ENCODE data around the gene KIF13A. TPM values are rescaled to one million over a fixed set of nuclear protein-coding genes. Genes with fewer than 3 reads are reported as not detected.
"Not testable (repeated sequence)": the region's sequence is repeated elsewhere in the genome, so short reads cannot be mapped to it uniquely, and the experiment has no call there.

The KIF13A gene
- total RNA-seq, 1 experiment from 2014 or later: 0.07 TPM

- Histone ChIP-seq H3K4me1 (ENCODE audit: low read length) (no peaks in the 10 kb centered on the region), H3K9ac (ENCODE audit: low read length) (no peak overlapping the region), H4K20me1 (ENCODE audit: insufficient read depth, low read depth, low read length) (no peaks in the 10 kb centered on the region), H3K4me3 (ENCODE audit: low read length) (no peak overlapping the region), H3K9me3 (ENCODE audit: low read length) (no peaks in the 10 kb centered on the region), H3K9me2 (replicated peaks; ENCODE audit: insufficient read depth, low read length) (no peaks in the 10 kb centered on the region), H3K27ac (ENCODE audit: low read length) (no peak overlapping the region), H3K27me3 (ENCODE audit: low read length) (peaks cover 3% of the 10 kb centered on the region; the same call in 1 of the 2 replicates), H3K36me3 (ENCODE audit: insufficient read depth, low read length) (no peaks in the 10 kb centered on the region), H3K79me2 (ENCODE audit: low read length) (no peaks in the 10 kb centered on the region), H2AFZ (ENCODE audit: low read length) (no peak overlapping the region), H3K4me2 (ENCODE audit: low read depth, low read length, poor library complexity, severe bottlenecking) (no peak overlapping the region)
- DNase-seq: no peak
Observed at GRCh38 chr6:17812311-17812710, 175.1 kb downstream of the KIF13A start.

GRCh38 chr6:17808609-17809008 is 178.8 kb downstream of the KIF13A start:
- Histone ChIP-seq H3K27ac (ENCODE audit: low read length) (no peak overlapping the region), H3K27me3 (ENCODE audit: low read length) (peaks cover 3% of the 10 kb centered on the region; the same call in 1 of the 2 replicates), H3K4me1 (ENCODE audit: low read length) (no peaks in the 10 kb centered on the region), H3K9me2 (replicated peaks; ENCODE audit: insufficient read depth, low read length) (no peaks in the 10 kb centered on the region), H3K4me3 (ENCODE audit: low read length) (no peak overlapping the region), H3K4me2 (ENCODE audit: low read depth, low read length, poor library complexity, severe bottlenecking) (no peak overlapping the region), H3K36me3 (ENCODE audit: insufficient read depth, low read length) (no peaks in the 10 kb centered on the region), H3K9me3 (ENCODE audit: low read length) (no peaks in the 10 kb centered on the region), H3K9ac (ENCODE audit: low read length) (no peak overlapping the region), H4K20me1 (ENCODE audit: insufficient read depth, low read depth, low read length) (no peaks in the 10 kb centered on the region), H2AFZ (ENCODE audit: low read length) (no peak overlapping the region), H3K79me2 (ENCODE audit: low read length) (no peaks in the 10 kb centered on the region)
- DNase-seq: no peak

- not testable (repeated sequence) for H3K27ac ChIP-seq (ENCODE audit: low read length); H3K9me2 ChIP-seq (replicated peaks; ENCODE audit: insufficient read depth, low read length); H3K9me3 ChIP-seq (ENCODE audit: low read length); H3K4me3 ChIP-seq (ENCODE audit: low read length); H3K79me2 ChIP-seq (ENCODE audit: low read length); H3K4me1 ChIP-seq (ENCODE audit: low read length); H4K20me1 ChIP-seq (ENCODE audit: insufficient read depth, low read depth, low read length); H2AFZ ChIP-seq (ENCODE audit: low read length); H3K27me3 ChIP-seq (ENCODE audit: low read length); H3K4me2 ChIP-seq (ENCODE audit: low read depth, low read length, poor library complexity, severe bottlenecking); H3K36me3 ChIP-seq (ENCODE audit: insufficient read depth, low read length); H3K9ac ChIP-seq (ENCODE audit: low read length)
- peak; percentile 34 for DNase-seq
Observed at GRCh38 chr6:17807431-17807830, 180.0 kb downstream of the KIF13A start.

- Histone ChIP-seq H3K4me2 (ENCODE audit: low read depth, low read length, poor library complexity, severe bottlenecking) (no peak overlapping the region), H3K9me3 (ENCODE audit: low read length) (no peaks in the 10 kb centered on the region), H3K9ac (ENCODE audit: low read length) (no peak overlapping the region), H3K4me3 (ENCODE audit: low read length) (no peak overlapping the region), H3K79me2 (ENCODE audit: low read length) (no peaks in the 10 kb centered on the region), H3K4me1 (ENCODE audit: low read length) (no peaks in the 10 kb centered on the region), H4K20me1 (ENCODE audit: insufficient read depth, low read depth, low read length) (no peaks in the 10 kb centered on the region), H2AFZ (ENCODE audit: low read length) (no peak overlapping the region), H3K9me2 (replicated peaks; ENCODE audit: insufficient read depth, low read length) (no peaks in the 10 kb centered on the region), H3K27ac (ENCODE audit: low read length) (no peak overlapping the region), H3K27me3 (ENCODE audit: low read length) (no peaks in the 10 kb centered on the region), H3K36me3 (ENCODE audit: insufficient read depth, low read length) (no peaks in the 10 kb centered on the region)
- no peak for DNase-seq
Observed at GRCh38 chr6:17803409-17803808, 184.0 kb downstream of the KIF13A start.

GRCh38 chr6:17798477-17799154 is 188.8 kb downstream of the KIF13A start:
- peak; percentile 21 for DNase-seq
- no peaks in the 10 kb centered on the region for H3K79me2 ChIP-seq (ENCODE audit: low read length)
- no peaks in the 10 kb centered on the region for H3K36me3 ChIP-seq (ENCODE audit: insufficient read depth, low read length)
- H3K4me2 ChIP-seq (ENCODE audit: low read depth, low read length, poor library complexity, severe bottlenecking): no peak overlapping the region
- H3K27ac ChIP-seq (ENCODE audit: low read length): no peak overlapping the region
- H3K9me2 ChIP-seq (replicated peaks; ENCODE audit: insufficient read depth, low read length): no peaks in the 10 kb centered on the region
- H3K9me3 ChIP-seq (ENCODE audit: low read length): no peaks in the 10 kb centered on the region
- H3K4me3 ChIP-seq (ENCODE audit: low read length): no peak overlapping the region
- H2AFZ ChIP-seq (ENCODE audit: low read length): no peak overlapping the region
- no peaks in the 10 kb centered on the region for H3K4me1 ChIP-seq (ENCODE audit: low read length)
- no peaks in the 10 kb centered on the region for H3K27me3 ChIP-seq (ENCODE audit: low read length)
- H4K20me1 ChIP-seq (ENCODE audit: insufficient read depth, low read depth, low read length): no peaks in the 10 kb centered on the region
- H3K9ac ChIP-seq (ENCODE audit: low read length): no peak overlapping the region

GRCh38 chr6:17790489-17790888 is 196.9 kb downstream of the KIF13A start:
- H3K4me2 ChIP-seq (ENCODE audit: low read depth, low read length, poor library complexity, severe bottlenecking): no peak overlapping the region
- H3K36me3 ChIP-seq (ENCODE audit: insufficient read depth, low read length): no peaks in the 10 kb centered on the region
- H3K4me1 ChIP-seq (ENCODE audit: low read length): no peaks in the 10 kb centered on the region
- no peaks in the 10 kb centered on the region for H3K79me2 ChIP-seq (ENCODE audit: low read length)
- H3K9me3 ChIP-seq (ENCODE audit: low read length): no peaks in the 10 kb centered on the region
- H3K27ac ChIP-seq (ENCODE audit: low read length): no peak overlapping the region
- H3K9ac ChIP-seq (ENCODE audit: low read length): no peak overlapping the region
- H4K20me1 ChIP-seq (ENCODE audit: insufficient read depth, low read depth, low read length): no peaks in the 10 kb centered on the region
- H3K4me3 ChIP-seq (ENCODE audit: low read length): no peak overlapping the region
- DNase-seq: no peak
- no peaks in the 10 kb centered on the region for H3K27me3 ChIP-seq (ENCODE audit: low read length)
- no peak overlapping the region for H2AFZ ChIP-seq (ENCODE audit: low read length)
- H3K9me2 ChIP-seq (replicated peaks; ENCODE audit: insufficient read depth, low read length): no peaks in the 10 kb centered on the region

- no peak overlapping the region for H2AFZ ChIP-seq (ENCODE audit: low read length)
- H3K9me3 ChIP-seq (ENCODE audit: low read length): no peaks in the 10 kb centered on the region
- H3K9me2 ChIP-seq (replicated peaks; ENCODE audit: insufficient read depth, low read length): no peaks in the 10 kb centered on the region
- no peaks in the 10 kb centered on the region for H4K20me1 ChIP-seq (ENCODE audit: insufficient read depth, low read depth, low read length)
- H3K27me3 ChIP-seq (ENCODE audit: low read length): no peaks in the 10 kb centered on the region
- H3K9ac ChIP-seq (ENCODE audit: low read length): no peak overlapping the region
- no peak overlapping the region for H3K27ac ChIP-seq (ENCODE audit: low read length)
- H3K36me3 ChIP-seq (ENCODE audit: insufficient read depth, low read length): no peaks in the 10 kb centered on the region
- no peaks in the 10 kb centered on the region for H3K79me2 ChIP-seq (ENCODE audit: low read length)
- no peak overlapping the region for H3K4me3 ChIP-seq (ENCODE audit: low read length)
- H3K4me1 ChIP-seq (ENCODE audit: low read length): no peaks in the 10 kb centered on the region
- no peak for DNase-seq
- H3K4me2 ChIP-seq (ENCODE audit: low read depth, low read length, poor library complexity, severe bottlenecking): no peak overlapping the region
Observed at GRCh38 chr6:17785094-17785787, 202.2 kb downstream of the KIF13A start.

GRCh38 chr6:17780061-17780460 is 207.4 kb downstream of the KIF13A start:
- DNase-seq: no peak
- Histone ChIP-seq H3K27ac (ENCODE audit: low read length) (no peak overlapping the region), H2AFZ (ENCODE audit: low read length) (no peak overlapping the region), H3K4me1 (ENCODE audit: low read length) (no peaks in the 10 kb centered on the region), H3K9ac (ENCODE audit: low read length) (no peak overlapping the region), H4K20me1 (ENCODE audit: insufficient read depth, low read depth, low read length) (no peaks in the 10 kb centered on the region), H3K36me3 (ENCODE audit: insufficient read depth, low read length) (no peaks in the 10 kb centered on the region), H3K4me2 (ENCODE audit: low read depth, low read length, poor library complexity, severe bottlenecking) (no peak overlapping the region), H3K9me2 (replicated peaks; ENCODE audit: insufficient read depth, low read length) (no peaks in the 10 kb centered on the region), H3K79me2 (ENCODE audit: low read length) (no peaks in the 10 kb centered on the region), H3K27me3 (ENCODE audit: low read length) (no peaks in the 10 kb centered on the region), H3K4me3 (ENCODE audit: low read length) (no peak overlapping the region), H3K9me3 (ENCODE audit: low read length) (no peaks in the 10 kb centered on the region)

Data from Karpas-422 (cell line).